Endothelial cell of umbilical vein (primary cell): ENCODE data around the gene PDE4B. TPM values are rescaled to one million over a fixed set of nuclear protein-coding genes. Genes with fewer than 3 reads are reported as not detected.

ENCODE experiments used
- BruUV-seq: library from RNA; stranded (reverse); fragments of 400-500 nt; replicated peaks from 2 replicates; lab custom pipeline; 2021; lab: Mats Ljungman, UMichigan
- CTCF ChIA-PET: fragments of 300-600, 350-600 bp; sonication (Branson Sonifier 250); formaldehyde crosslinking; loops from one replicate; lab custom pipeline; 2021; ENCODE audit warnings: antibody characterized with exemption, inconsistent platforms; lab: Charles Lee
- POLR2A ChIA-PET: fragments of 300-600, 350-600 bp; sonication (Branson Sonifier 250); formaldehyde crosslinking; loops from one replicate; lab custom pipeline; 2021; ENCODE audit warnings: antibody characterized with exemption, inconsistent platforms; lab: Charles Lee
- DNase-seq: peaks from one replicate; pipeline ENCODE4 v3.0.0-alpha.2; 2011; ENCODE audit warnings: low read depth, low spot score
- FAIRE-seq: peaks from 2 replicates; lab custom pipeline; 2011; peaks lifted over from hg19 to GRCh38; lab: Jason Lieb, UNC
- H2AFZ ChIP-seq: 2 replicates; pipeline ENCODE4 v1.6.0; 2012; ENCODE audit warnings: low read depth, low read length, control low read depth, inconsistent platforms
- H3K27ac ChIP-seq: 2 replicates; pipeline ENCODE4 v1.5.1; 2011; ENCODE audit warnings: low read depth, mild to moderate bottlenecking, control low read depth, low read length, moderate library complexity; ENCODE audit not compliant: insufficient read depth
- H3K27me3 ChIP-seq, 2 experiments: 2 replicates each; pipeline versions ENCODE4 v1.6.0 to v1.6.1; 2011; ENCODE audit warnings: low read length in 2 of 2, mixed read lengths in 1 of 2; ENCODE audit not compliant: control insufficient read depth in 2 of 2, insufficient read depth in 2 of 2
- H3K36me3 ChIP-seq, 2 experiments: 2 replicates in 1 of 2; 3 replicates in 1 of 2; pipeline ENCODE4 v1.5.1; 2011; ENCODE audit warnings: low read length in 2 of 2, mild to moderate bottlenecking in 1 of 2, moderate library complexity in 1 of 2; ENCODE audit not compliant: control insufficient read depth in 2 of 2, insufficient read depth in 2 of 2; ENCODE audit errors: extremely low read depth in 1 of 2
- H3K4me1 ChIP-seq: 3 replicates; pipeline ENCODE4 v1.5.1; 2011; ENCODE audit warnings: mild to moderate bottlenecking, low read length; ENCODE audit not compliant: control insufficient read depth, insufficient read depth; ENCODE audit errors: extremely low read depth
- H3K4me2 ChIP-seq: 2 replicates; pipeline ENCODE4 v1.6.1; 2011; ENCODE audit warnings: low read length, control low read depth, mixed read lengths; ENCODE audit not compliant: insufficient read depth
- H3K4me3 ChIP-seq, 3 experiments: fragments of 200-600 bp in 1 of 3; sonication (generic), shearing (Covaris generic) in 1 of 3; replicated peaks in 1 of 3; 2 replicates each; pipeline ENCODE4 v1.5.1; 2011 to 2016; ENCODE audit warnings: control low read depth in 3 of 3, low read length in 3 of 3, mild to moderate bottlenecking in 2 of 3, inconsistent platforms in 1 of 3, low read depth in 1 of 3, moderate library complexity in 1 of 3; ENCODE audit not compliant: insufficient read depth in 1 of 3
- H3K79me2 ChIP-seq: 2 replicates; pipeline ENCODE4 v1.6.0; 2012; ENCODE audit warnings: low read length, inconsistent platforms; ENCODE audit not compliant: control insufficient read depth, insufficient read depth
- H3K9ac ChIP-seq: replicated peaks from 2 replicates; pipeline ENCODE3; 2011; ENCODE audit warnings: low read length, control low read depth; ENCODE audit not compliant: insufficient read depth; ENCODE audit errors: extremely low read depth
- H3K9me1 ChIP-seq: replicated peaks from 3 replicates; pipeline ENCODE4 v1.6.0; 2011; ENCODE audit warnings: mild to moderate bottlenecking, low read length; ENCODE audit not compliant: control insufficient read depth, insufficient read depth; ENCODE audit errors: extremely low read depth
- H3K9me3 ChIP-seq: replicated peaks from 2 replicates; pipeline ENCODE4 v1.5.1; 2012; ENCODE audit warnings: low read length, inconsistent platforms; ENCODE audit not compliant: control insufficient read depth, insufficient read depth
- H4K20me1 ChIP-seq: replicated peaks from 2 replicates; pipeline ENCODE3; 2011; ENCODE audit warnings: mild to moderate bottlenecking, low read length; ENCODE audit not compliant: control insufficient read depth, insufficient read depth; ENCODE audit errors: extremely low read depth
- CTCF ChIP-seq, 2 donors: IDR thresholded peaks; 1 replicate in 1 of 2; 2 replicates in 1 of 2; pipeline ENCODE4 v1.5.1; 2011; ENCODE audit warnings: low read length in 2 of 2, mild to moderate bottlenecking in 2 of 2, moderate library complexity in 2 of 2, control low read depth in 1 of 2, inconsistent platforms in 1 of 2, low read depth in 1 of 2; ENCODE audit not compliant: insufficient read depth in 1 of 2; ENCODE audit errors: extremely low read depth in 1 of 2
- EZH2 ChIP-seq: IDR thresholded peaks from 2 replicates; pipeline ENCODE4 v1.6.1; 2012; ENCODE audit warnings: borderline replicate concordance, low read depth, mild to moderate bottlenecking, moderate library complexity, low read length, inconsistent platforms; ENCODE audit not compliant: severe bottlenecking
- FOS ChIP-seq: IDR thresholded peaks from 2 replicates; pipeline ENCODE4 v1.6.1; 2011; ENCODE audit warnings: mild to moderate bottlenecking, low read length, moderate library complexity, borderline replicate concordance; ENCODE audit not compliant: insufficient read depth
- GATA2 ChIP-seq: IDR thresholded peaks from 2 replicates; pipeline ENCODE4 v1.7.0; 2011; ENCODE audit warnings: low read depth, mild to moderate bottlenecking, moderate library complexity, mixed read lengths, low read length; ENCODE audit not compliant: insufficient read length, insufficient read depth
- JUN ChIP-seq: IDR thresholded peaks from 2 replicates; pipeline ENCODE4 v1.6.1; 2011; ENCODE audit warnings: borderline replicate concordance, low read depth; ENCODE audit not compliant: insufficient read length, insufficient read depth
- MAX ChIP-seq: IDR thresholded peaks from 2 replicates; pipeline ENCODE4 v1.6.1; 2011; ENCODE audit not compliant: insufficient read depth, insufficient read length
- MYC ChIP-seq: IDR thresholded peaks from one replicate; pipeline ENCODE4 v1.6.1; 2011; ENCODE audit warnings: mild to moderate bottlenecking, low read depth, low read length
- POLR2A ChIP-seq: IDR thresholded peaks from 2 replicates; pipeline ENCODE4 v1.6.1; 2012; ENCODE audit warnings: low read depth, mild to moderate bottlenecking, control low read depth, low read length
- POLR2AphosphoS5 ChIP-seq: IDR thresholded peaks from 2 replicates; pipeline ENCODE4 v1.6.1; 2012; ENCODE audit warnings: low read depth, mild to moderate bottlenecking, control low read depth, low read length, moderate library complexity; ENCODE audit not compliant: insufficient read depth
- dilution Hi-C: fragments of 300-500 bp; cut with MboI; formaldehyde crosslinking; loops from one replicate; pipeline ENCODE4 v1.15.0; 2019; ENCODE audit warnings: low sequenced_read_pairs; ENCODE audit not compliant: extremely low pct_ligation_motif_present
- intact Hi-C: fragments of 100-400 bp; cut with micrococcal nuclease; formaldehyde crosslinking; loops from one replicate; pipeline ENCODE4 v1.10.0; 2022
- polyA plus RNA-seq, 4 experiments: library from polyadenylated mRNA; depleted of rRNA in 3 of 4; stranded (reverse) in 3 of 4; unstranded in 1 of 4; fragments of >200 nt; gene quantifications; 2 replicates each; pipeline versions ENCODE4 v1.2.1 to v1.2.3, GENCODE V29; 2011 to 2012; ENCODE audit warnings: missing spikeins in 1 of 4
- total RNA-seq: library from RNA; stranded (reverse); gene quantifications from 2 replicates; pipeline ENCODE4 v1.2.3, GENCODE V29; 2021

PDE4B gene
- total and polyA plus RNA-seq, 2 donors (not counting 3 experiments of a cell fraction or from before 2014, with no cell fraction given) = 63.5 to 69.8 TPM

DNA sequence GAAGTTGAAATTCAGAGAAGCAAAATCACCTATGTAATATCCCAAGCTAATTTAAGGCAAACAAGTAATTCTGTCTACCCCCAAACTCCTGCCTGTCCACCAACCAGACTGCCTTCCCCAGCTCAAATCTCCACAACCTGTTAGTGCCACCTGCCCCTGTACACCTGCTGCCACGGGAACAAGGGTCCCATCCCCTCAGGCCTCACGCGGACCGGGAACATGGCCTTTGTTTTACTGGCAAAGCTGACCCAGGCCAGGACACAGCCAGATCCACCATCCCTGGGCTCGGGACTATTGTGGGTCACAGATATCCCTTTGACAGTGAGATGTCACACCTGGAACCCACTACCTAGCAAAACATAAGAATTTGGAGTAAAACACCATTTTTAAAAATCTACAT, 601.9 kb downstream of the PDE4B start:
- Histone ChIP-seq H3K27me3 (no peaks in the 10 kb centered on the region), H3K27ac (no peak overlapping the region), H3K4me1 (no peaks in the 10 kb centered on the region), H3K9me3 (no peaks in the 10 kb centered on the region), H3K4me2 (no peak overlapping the region), H3K36me3 (no peaks in the 10 kb centered on the region), H3K4me3 (no peak overlapping the region), H3K79me2 (no peaks in the 10 kb centered on the region), H2AFZ (no peak overlapping the region), H3K9me1 (no peaks in the 10 kb centered on the region), H4K20me1 (no peaks in the 10 kb centered on the region), H3K9ac (no peak overlapping the region)
- ChIA-PET CTCF (interaction anchor here (1.0 to 1.5 kb wide), 2 partner anchors 8 to 14 kb away, joined by 3 to 5 read pairs; no protein-coding TSS in a partner anchor), POLR2A (no interaction called here)
- TF ChIP-seq CTCF (IDR thresholded peaks at IDR 0.05; ENCODE audit: extremely low read depth in 1 of 2, insufficient read depth in 1 of 2, low read depth in 1 of 2, low read length in 2 of 2) = no peak
- no peak for TF ChIP-seq GATA2
- TF ChIP-seq POLR2AphosphoS5 = no peak
- no peak for TF ChIP-seq FOS
- no peak for TF ChIP-seq JUN
- no peak for TF ChIP-seq MYC
- TF ChIP-seq EZH2 = no peak
- TF ChIP-seq POLR2A = no peak
- no peak for TF ChIP-seq MAX
- dilution Hi-C loops (no loop called here), intact Hi-C loops (no loop called here)
- FAIRE-seq = no peak
- no peak for DNase-seq
- BruUV-seq = no TSS peak
